C4-2B (cell line): ENCODE data around the gene TFF1.

Source experiments
- CTCF ChIP-seq: fragments of 450-650 bp; conservative IDR thresholded peaks from 2 replicates; pipeline ENCODE4 v1.5.1; 2017; ENCODE audit warnings: mild to moderate bottlenecking
- ZFX ChIP-seq: fragments of 450-650 bp; IDR thresholded peaks from 2 replicates; pipeline ENCODE4 v1.6.1; 2017

- TF ChIP-seq CTCF (no peak), ZFX (no peak)
These were observed 16.7 kb downstream of the TFF1 start for GRCh38 chr21:42349420-42350317.
